Tibial nerve (tissue), 4 donors: ENCODE results near the gene TWSG1. TPM values are rescaled to one million over a fixed set of nuclear protein-coding genes. Genes with fewer than 3 reads are reported as not detected.

Experiments
- DNase-seq, 2 donors: peaks; one replicate each; pipeline ENCODE4 v3.0.0-alpha.2; 2019; ENCODE audit warnings: low spot score in 2 of 2
- H3K27ac ChIP-seq, 4 donors: fragments of 200-600 bp; sonication (generic) in 3 of 4; one replicate each; pipeline ENCODE4 v1.5.1; 2017 to 2019; ENCODE audit warnings: mild to moderate bottlenecking in 1 of 4
- H3K27me3 ChIP-seq, 2 donors: fragments of 200-600 bp; sonication (generic) in 1 of 2; one replicate each; pipeline versions ENCODE4 v1.5.1 to v1.6.0; 2017 to 2019
- H3K36me3 ChIP-seq, 3 donors: fragments of 200-600 bp; sonication (generic); one replicate each; pipeline ENCODE4 v1.5.1; 2018 to 2019
- H3K4me1 ChIP-seq, 4 donors: fragments of 200-600 bp; sonication (generic) in 3 of 4; one replicate each; pipeline ENCODE4 v1.5.1; 2017 to 2019
- H3K4me3 ChIP-seq, 4 donors: fragments of 200-600 bp; sonication (generic) in 3 of 4; one replicate each; pipeline ENCODE4 v1.5.1; 2017 to 2019; ENCODE audit warnings: mild to moderate bottlenecking in 1 of 4, moderate library complexity in 1 of 4
- H3K9me3 ChIP-seq, 4 donors: fragments of 200-600 bp; sonication (generic) in 3 of 4; one replicate each; pipeline ENCODE4 v1.5.1; 2017 to 2019
- EP300 ChIP-seq, 2 donors: sonication (generic); formaldehyde crosslinking; IDR thresholded peaks; one replicate each; pipeline ENCODE4 v1.6.1; 2017; ENCODE audit warnings: antibody characterized with exemption in 2 of 2, mild to moderate bottlenecking in 1 of 2
- POLR2A ChIP-seq, 2 donors: fragments of 450-650 bp; IDR thresholded peaks; one replicate each; pipeline ENCODE4 v1.6.1; 2017; ENCODE audit warnings: antibody characterized with exemption in 2 of 2, mild to moderate bottlenecking in 2 of 2, moderate library complexity in 2 of 2
- WGBS, 2 donors: methylation state at CpG; one replicate each; pipeline ENCODE4 v1.1.5; 2018; 5-methylcytosine and 5-hydroxymethylcytosine counted together
- total RNA-seq, 4 donors: library from RNA; depleted of rRNA; stranded (reverse); fragments of >200 nt; gene quantifications; one replicate each; pipeline ENCODE4 v1.1.0, GENCODE V29; 2016
- TF ChIP-seq, protein P1 (sequence below), 5 experiments: fragments of 200-600 bp in 3 of 5; fragments of 450-650 bp in 2 of 5; sonication (generic) in 3 of 5; IDR thresholded peaks; one replicate each; pipeline ENCODE4 v1.5.1; 2016 to 2019; ENCODE audit warnings: antibody characterized with exemption in 5 of 5, mild to moderate bottlenecking in 3 of 5, moderate library complexity in 2 of 5

TWSG1 gene
- total RNA-seq, 4 donors from 2014 or later = 33.3 to 64.9 (median 56.9) TPM

GRCh38 chr18:9403795-9404564, 69.4 kb downstream of the TWSG1 start:
- WGBS, 2 donors = 91 to 92% methylated on average over 24 of the region's 24 CpGs
- Histone ChIP-seq H3K27ac (peak overlapping the region in 1 of 4 donors; percentile 52), H3K9me3 (no peaks in the 10 kb centered on the region), H3K4me1 (peaks cover 0 to 12% (median 0%) of the 10 kb centered on the region in 4 donors), H3K36me3 (peaks cover 0 to 14% (median 0%) of the 10 kb centered on the region in 3 donors), H3K27me3 (no peaks in the 10 kb centered on the region), H3K4me3 (peak overlapping the region in 2 of 4 donors; percentile 9 to 16)
- TF ChIP-seq, protein P1, sequence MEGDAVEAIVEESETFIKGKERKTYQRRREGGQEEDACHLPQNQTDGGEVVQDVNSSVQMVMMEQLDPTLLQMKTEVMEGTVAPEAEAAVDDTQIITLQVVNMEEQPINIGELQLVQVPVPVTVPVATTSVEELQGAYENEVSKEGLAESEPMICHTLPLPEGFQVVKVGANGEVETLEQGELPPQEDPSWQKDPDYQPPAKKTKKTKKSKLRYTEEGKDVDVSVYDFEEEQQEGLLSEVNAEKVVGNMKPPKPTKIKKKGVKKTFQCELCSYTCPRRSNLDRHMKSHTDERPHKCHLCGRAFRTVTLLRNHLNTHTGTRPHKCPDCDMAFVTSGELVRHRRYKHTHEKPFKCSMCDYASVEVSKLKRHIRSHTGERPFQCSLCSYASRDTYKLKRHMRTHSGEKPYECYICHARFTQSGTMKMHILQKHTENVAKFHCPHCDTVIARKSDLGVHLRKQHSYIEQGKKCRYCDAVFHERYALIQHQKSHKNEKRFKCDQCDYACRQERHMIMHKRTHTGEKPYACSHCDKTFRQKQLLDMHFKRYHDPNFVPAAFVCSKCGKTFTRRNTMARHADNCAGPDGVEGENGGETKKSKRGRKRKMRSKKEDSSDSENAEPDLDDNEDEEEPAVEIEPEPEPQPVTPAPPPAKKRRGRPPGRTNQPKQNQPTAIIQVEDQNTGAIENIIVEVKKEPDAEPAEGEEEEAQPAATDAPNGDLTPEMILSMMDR (IDR thresholded peaks at IDR 0.05) = no peak
- no peak for TF ChIP-seq POLR2A (IDR thresholded peaks at IDR 0.05)
- DNase-seq = peak in 1 of 2 donors; percentile 12

- Histone ChIP-seq H3K9me3 (peaks cover 0 to under 1% (median 0%) of the 10 kb centered on the region in 4 donors), H3K4me3 (peak overlapping the region in 1 of 4 donors; percentile 9), H3K4me1 (peaks cover 0 to 12% (median 0%) of the 10 kb centered on the region in 4 donors), H3K36me3 (peaks cover 0 to 14% (median 0%) of the 10 kb centered on the region in 3 donors), H3K27me3 (no peaks in the 10 kb centered on the region), H3K27ac (peak overlapping the region in 1 of 4 donors; percentile 56)
- WGBS, 2 donors = 67 to 81% methylated on average over 19 of the region's 19 CpGs
- TF ChIP-seq, protein P1 (IDR thresholded peaks at IDR 0.05) = no peak
- peak in 1 of 2 donors; percentile 38 for TF ChIP-seq EP300 (IDR thresholded peaks at IDR 0.05)
- DNase-seq = no peak
These were observed 70.0 kb downstream of the TWSG1 start for GRCh38 chr18:9404565-9405060.

- WGBS, 2 donors = 75 to 83% methylated on average over 7 of the region's 7 CpGs
- H3K36me3 ChIP-seq = peaks cover 0 to 14% (median 0%) of the 10 kb centered on the region in 3 donors
- H3K27ac ChIP-seq = peak overlapping the region in 1 of 4 donors; percentile 56
These were observed 70.6 kb downstream of the TWSG1 start for GRCh38 chr18:9405130-9405529.

DNA sequence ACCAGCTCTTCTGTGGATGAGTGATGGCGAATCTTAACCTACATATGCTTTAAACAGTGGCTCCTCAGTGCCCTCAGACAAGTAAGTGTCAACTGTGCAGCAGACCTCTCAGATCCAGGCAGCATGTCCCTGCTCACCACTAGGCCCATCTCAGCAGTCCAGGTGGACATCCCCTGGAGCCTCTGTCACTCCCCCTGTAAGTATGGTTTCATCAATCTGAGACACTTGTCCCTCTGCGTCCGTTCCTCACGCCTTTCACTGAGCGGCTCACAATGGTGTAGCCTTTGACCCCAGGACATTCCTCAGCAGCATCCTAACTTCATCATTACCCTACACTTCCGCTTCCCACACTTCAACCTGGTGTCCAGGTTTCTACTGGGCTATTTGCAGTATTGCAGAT, 71.4 kb downstream of the TWSG1 start:
- peaks cover 0 to 1% (median 0%) of the 10 kb centered on the region in 4 donors for H3K4me1 ChIP-seq
- H3K4me3 ChIP-seq = no peak overlapping the region
- H3K36me3 ChIP-seq = peaks cover 0 to 14% (median 0%) of the 10 kb centered on the region in 3 donors
- H3K27me3 ChIP-seq = no peaks in the 10 kb centered on the region
- TF ChIP-seq POLR2A (IDR thresholded peaks at IDR 0.05) = no peak
- no peak for TF ChIP-seq EP300 (IDR thresholded peaks at IDR 0.05)
- TF ChIP-seq, protein P1 (IDR thresholded peaks at IDR 0.05) = no peak
- no peak overlapping the region for H3K27ac ChIP-seq
- peaks cover 0 to 3% (median 0%) of the 10 kb centered on the region in 4 donors for H3K9me3 ChIP-seq
- WGBS, 2 donors = 93 to 96% methylated on average over 6 of the region's 6 CpGs
- DNase-seq = no peak

More at GRCh38 chr18:9405130-9405529, 70.6 kb downstream of the TWSG1 start:
- Histone ChIP-seq H3K4me1 (peaks cover 0 to 10% (median 0%) of the 10 kb centered on the region in 4 donors), H3K4me3 (no peak overlapping the region), H3K9me3 (peaks cover 0 to 3% (median 0%) of the 10 kb centered on the region in 4 donors), H3K27me3 (no peaks in the 10 kb centered on the region)
- DNase-seq = no peak
- TF ChIP-seq POLR2A (IDR thresholded peaks at IDR 0.05) (no peak), EP300 (IDR thresholded peaks at IDR 0.05) (no peak)
- TF ChIP-seq, protein P1 (IDR thresholded peaks at IDR 0.05) = no peak

- no peak overlapping the region for H3K27ac ChIP-seq
- WGBS, 2 donors = 72 to 87% methylated on average over 1 of the region's 1 CpG
- peaks cover 0 to 4% (median 0%) of the 10 kb centered on the region in 4 donors for H3K4me1 ChIP-seq
- DNase-seq = no peak
- H3K4me3 ChIP-seq = no peak overlapping the region
- peaks cover 0 to 3% (median 0%) of the 10 kb centered on the region in 4 donors for H3K9me3 ChIP-seq
- H3K36me3 ChIP-seq = no peaks in the 10 kb centered on the region
- TF ChIP-seq, protein P1 (IDR thresholded peaks at IDR 0.05) = no peak
- no peak for TF ChIP-seq POLR2A (IDR thresholded peaks at IDR 0.05)
- TF ChIP-seq EP300 (IDR thresholded peaks at IDR 0.05) = no peak
- no peaks in the 10 kb centered on the region for H3K27me3 ChIP-seq
These were observed 75.9 kb downstream of the TWSG1 start for GRCh38 chr18:9410515-9410914.
